K562 (cell line): ENCODE results near the gene MAP2. TPM values are rescaled to one million over a fixed set of nuclear protein-coding genes. Genes with fewer than 3 reads are reported as not detected.

ENCODE experiments used
- ATAC-seq: fragments of 200-7000 bp; cut with Tn5 transposase; 3 replicates; pipeline ENCODE4 v1.9.1; 2020; ENCODE audit warnings: moderate library complexity
- BruUV-seq: library from RNA; stranded (reverse); fragments of 400-500 nt; replicated peaks from 2 replicates; lab custom pipeline; 2021; lab: Mats Ljungman, UMichigan
- CTCF ChIA-PET: fragments of 300-600 bp; formaldehyde crosslinking; extraction: SDS; loops from one replicate; lab custom pipeline; 2021; ENCODE audit warnings: low intra/inter-chr PET ratio; lab: Yijun Ruan, JAX
- POLR2A ChIA-PET: fragments of 300-600, 350-650 bp; sonication (Branson Sonifier 250); formaldehyde crosslinking; extraction: SDS; loops from one replicate; lab custom pipeline; 2021; ENCODE audit warnings: antibody characterized with exemption, inconsistent platforms; lab: Yijun Ruan, JAX
- DNase-seq, 4 experiments: peaks; one replicate each; pipeline versions ENCODE4 v3.0.0 to v3.0.0-alpha.2; 2011 to 2018; ENCODE audit warnings: low spot score in 3 of 4, mixed read lengths in 3 of 4; ENCODE audit errors: extremely low read depth in 1 of 4
- FAIRE-seq: peaks from 2 replicates; lab custom pipeline; 2011; peaks lifted over from hg19 to GRCh38; lab: Jason Lieb, UNC
- H2AFZ ChIP-seq: 2 replicates; pipeline ENCODE4 v1.6.0; 2011; ENCODE audit warnings: low read depth, low read length, control low read depth, inconsistent platforms
- H3K27ac ChIP-seq: fragments of 200-600 bp; 3 replicates; pipeline ENCODE4 v1.8.0; 2011; ENCODE audit warnings: low read depth, mild to moderate bottlenecking, control low read depth, inconsistent platforms, low read length, moderate library complexity, mixed read lengths; ENCODE audit errors: extremely low read depth
- H3K27me3 ChIP-seq, 2 experiments: fragments of 300-600 bp in 1 of 2; 2 replicates in 1 of 2; 3 replicates in 1 of 2; pipeline versions ENCODE4 v1.6.0 to v1.8.0; 2011; ENCODE audit warnings: inconsistent platforms in 2 of 2, low read length in 2 of 2, mild to moderate bottlenecking in 1 of 2, mixed read lengths in 1 of 2, moderate library complexity in 1 of 2; ENCODE audit not compliant: control insufficient read depth in 2 of 2, insufficient read depth in 2 of 2
- H3K36me3 ChIP-seq: fragments of 300-600 bp; 3 replicates; pipeline ENCODE4 v1.8.0; 2011; ENCODE audit warnings: mild to moderate bottlenecking, low read length, inconsistent platforms; ENCODE audit not compliant: control insufficient read depth, insufficient read depth
- H3K4me1 ChIP-seq, 2 experiments: fragments of 200-600 bp in 1 of 2; replicated peaks in 1 of 2; 2 replicates in 1 of 2; 3 replicates in 1 of 2; pipeline versions ENCODE4 v1.5.1 to v1.8.0; 2011; ENCODE audit warnings: inconsistent platforms in 2 of 2, low read length in 2 of 2, mild to moderate bottlenecking in 1 of 2, mixed read lengths in 1 of 2, moderate library complexity in 1 of 2; ENCODE audit not compliant: control insufficient read depth in 2 of 2, insufficient read depth in 2 of 2
- H3K4me2 ChIP-seq: 2 replicates; pipeline ENCODE4 v1.6.1; 2011; ENCODE audit warnings: low read length, control low read depth, inconsistent platforms, mixed read lengths; ENCODE audit not compliant: insufficient read depth
- H3K4me3 ChIP-seq: fragments of 200-600 bp; sonication (generic), shearing (Covaris generic); 2 replicates; pipeline ENCODE4 v1.5.1; 2016; ENCODE audit warnings: control low read depth, inconsistent platforms
- H3K79me2 ChIP-seq: fragments of 200-600 bp; 3 replicates; pipeline ENCODE4 v1.8.0; 2011; ENCODE audit warnings: low read length, inconsistent platforms; ENCODE audit not compliant: control insufficient read depth, insufficient read depth
- H3K9ac ChIP-seq, 2 experiments: 2 replicates each; pipeline versions ENCODE4 v1.6.0 to v1.6.1; 2011; ENCODE audit warnings: low read depth in 2 of 2, low read length in 2 of 2, control low read depth in 1 of 2, inconsistent platforms in 1 of 2, mild to moderate bottlenecking in 1 of 2, mixed read lengths in 1 of 2; ENCODE audit not compliant: insufficient read depth in 1 of 2
- H3K9me1 ChIP-seq: one replicate; pipeline ENCODE4 v1.6.0; 2011; ENCODE audit warnings: inconsistent platforms, mild to moderate bottlenecking, low read length, moderate library complexity; ENCODE audit not compliant: control insufficient read depth, insufficient read depth
- H3K9me3 ChIP-seq: replicated peaks from 2 replicates; pipeline ENCODE4 v1.5.1; 2011; ENCODE audit warnings: low read depth, low read length, inconsistent platforms; ENCODE audit not compliant: control insufficient read depth, insufficient read depth
- H4K20me1 ChIP-seq: replicated peaks from 2 replicates; pipeline ENCODE4 v1.6.1; 2011; ENCODE audit warnings: low read length, inconsistent platforms, mixed read lengths; ENCODE audit not compliant: control insufficient read depth, insufficient read depth
- BRD9 ChIP-seq: fragments of 450-650 bp; IDR thresholded peaks from 2 replicates; pipeline ENCODE4 v1.6.1; 2018; ENCODE audit warnings: low read depth; ENCODE audit not compliant: partially characterized antibody
- CXXC5 ChIP-seq: fragments of 250-450 bp; sonication (Bioruptor Pico); IDR thresholded peaks from 2 replicates; pipeline ENCODE4 v1.8.0; 2022; ENCODE audit warnings: inconsistent platforms, mild to moderate bottlenecking, moderate library complexity
- MXD1 ChIP-seq: fragments of 250-450 bp; sonication (Bioruptor Pico); IDR thresholded peaks from 2 replicates; pipeline ENCODE4 v1.8.0; 2021; ENCODE audit warnings: borderline replicate concordance, mild to moderate bottlenecking, moderate library complexity; ENCODE audit not compliant: poor library complexity, severe bottlenecking
- NR2F6 ChIP-seq: fragments of 450-650 bp; formaldehyde crosslinking; IDR thresholded peaks from 2 replicates; pipeline ENCODE4 v1.4.0; 2020; ENCODE audit warnings: mild to moderate bottlenecking
- ZNF140 ChIP-seq: fragments of 250-450 bp; sonication (Bioruptor Pico); IDR thresholded peaks from 2 replicates; pipeline ENCODE4 v1.8.0; 2021; ENCODE audit warnings: moderate library complexity, mild to moderate bottlenecking, inconsistent platforms
- ZNF431 ChIP-seq: sonication (generic); formaldehyde crosslinking; IDR thresholded peaks from 2 replicates; pipeline ENCODE4 v1.8.0; 2022; ENCODE audit warnings: mild to moderate bottlenecking, missing genetic modification reagents
- ZNF764 ChIP-seq: fragments of 250-450 bp; sonication (Bioruptor Pico); IDR thresholded peaks from 2 replicates; pipeline ENCODE4 v1.4.0; 2020; ENCODE audit warnings: low read depth, mild to moderate bottlenecking, moderate library complexity
- ZNF79 ChIP-seq: fragments of 250-450 bp; sonication (Bioruptor Pico); IDR thresholded peaks from 2 replicates; pipeline ENCODE4 v1.4.0; 2020; ENCODE audit warnings: low read depth, mild to moderate bottlenecking, moderate library complexity
- in situ Hi-C: fragments of 300-500 bp; cut with MboI; formaldehyde crosslinking; loops from 4 replicates; pipeline ENCODE4 v1.15.0; 2018; ENCODE audit warnings: inconsistent platforms, mixed read lengths
- intact Hi-C: fragments of 100-400 bp; cut with micrococcal nuclease; formaldehyde crosslinking; loops from 2 replicates; pipeline ENCODE4 v1.14.2; 2022
- polyA plus RNA-seq, 8 experiments: library from polyadenylated mRNA; depleted of rRNA in 4 of 8; stranded (reverse) in 5 of 8; unstranded in 3 of 8; fragments of >200 nt; fragmentation: Nextera tagmentation in 2 of 8; fragmentation: Illumina TruSeq in 1 of 8; extraction: Ambion mirVana in 2 of 8; extraction: Trizol in 1 of 8; gene quantifications; 2 replicates each; pipeline versions ENCODE4 v1.2.1 to v1.2.3, GENCODE V29; 2011 to 2014; ENCODE audit warnings: inconsistent platforms in 1 of 8, missing spikeins in 1 of 8
- total RNA-seq, 7 experiments: library from RNA; depleted of rRNA in 6 of 7; stranded (reverse); fragments of >200 nt in 6 of 7; fragmentation: Illumina TruSeq in 2 of 7; extraction: Trizol in 2 of 7; gene quantifications; 2 replicates each; pipeline versions ENCODE4 v1.2.1 to v1.2.3, GENCODE V29; 2011 to 2021; ENCODE audit warnings: low replicate concordance in 1 of 7

Gene MAP2
- total and polyA plus RNA-seq, 9 of the 15 experiments (the other 6 are each of a cell fraction or from before 2014, with no cell fraction given): 0.13 TPM; not detected in 8

DNA sequence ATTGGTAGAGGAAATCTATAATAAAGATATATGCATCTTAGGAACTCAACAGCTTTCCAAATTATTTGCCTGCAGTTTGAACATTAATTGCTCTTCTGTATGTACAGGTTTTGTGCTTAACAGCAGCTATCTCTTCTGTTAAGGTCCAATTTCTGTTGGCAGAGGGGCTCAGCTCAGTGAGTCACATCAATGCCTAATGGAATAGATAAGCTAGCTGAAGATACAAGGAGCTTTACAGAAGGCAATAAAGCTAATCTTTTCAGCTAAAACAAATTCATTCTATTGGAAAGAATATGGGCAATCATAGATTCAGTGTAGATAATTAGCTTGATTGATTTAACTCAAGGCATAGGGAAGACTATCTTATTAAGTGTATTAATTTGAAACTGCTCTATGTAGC is 289.4 kb downstream of the MAP2 start:
- no peak for ATAC-seq
- intact Hi-C loops: no loop called here
- no peak for FAIRE-seq
- Histone ChIP-seq H3K4me3 (no peak overlapping the region), H3K9me3 (no peaks in the 10 kb centered on the region), H3K36me3 (no peaks in the 10 kb centered on the region), H3K27me3 (no peaks in the 10 kb centered on the region), H3K9me1 (no peaks in the 10 kb centered on the region), H2AFZ (no peak overlapping the region), H3K9ac (no peak overlapping the region), H4K20me1 (no peaks in the 10 kb centered on the region), H3K27ac (no peak overlapping the region), H3K4me1 (no peaks in the 10 kb centered on the region), H3K4me2 (no peak overlapping the region), H3K79me2 (no peaks in the 10 kb centered on the region)
- TF ChIP-seq BRD9 (no peak), MXD1 (CRISPR knock-in tag) (no peak), NR2F6 (CRISPR knock-in tag) (no peak), ZNF431 (CRISPR knock-in tag) (no peak), ZNF140 (no peak), CXXC5 (no peak), ZNF79 (CRISPR knock-in tag) (no peak), ZNF764 (no peak)
- no peak for DNase-seq
- BruUV-seq: no TSS peak
- POLR2A ChIA-PET: no interaction called here
- CTCF ChIA-PET: no interaction called here
- in situ Hi-C loops: no loop called here
